ENCODE results near the gene NAA15.

DNA sequence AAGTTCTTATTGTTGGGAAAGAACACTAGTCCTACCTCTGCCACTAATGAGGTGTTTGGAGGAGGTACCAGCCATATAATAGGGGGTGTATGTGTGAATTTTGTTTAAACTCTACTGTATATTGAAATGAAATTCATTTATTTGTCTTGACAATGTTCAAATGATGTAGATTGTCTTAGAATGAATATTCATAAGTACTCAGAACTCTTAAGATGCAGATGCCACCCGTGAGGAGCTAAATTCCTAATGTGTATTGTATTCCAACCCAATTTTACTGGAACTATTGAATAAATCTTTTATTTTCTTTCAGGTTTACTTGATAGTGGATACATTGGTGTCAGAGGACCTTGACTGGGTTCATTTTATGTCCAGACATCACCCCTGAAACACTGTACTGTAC, 88.7 kb downstream of the NAA15 start:
- TF ChIP-seq, protein P1, sequence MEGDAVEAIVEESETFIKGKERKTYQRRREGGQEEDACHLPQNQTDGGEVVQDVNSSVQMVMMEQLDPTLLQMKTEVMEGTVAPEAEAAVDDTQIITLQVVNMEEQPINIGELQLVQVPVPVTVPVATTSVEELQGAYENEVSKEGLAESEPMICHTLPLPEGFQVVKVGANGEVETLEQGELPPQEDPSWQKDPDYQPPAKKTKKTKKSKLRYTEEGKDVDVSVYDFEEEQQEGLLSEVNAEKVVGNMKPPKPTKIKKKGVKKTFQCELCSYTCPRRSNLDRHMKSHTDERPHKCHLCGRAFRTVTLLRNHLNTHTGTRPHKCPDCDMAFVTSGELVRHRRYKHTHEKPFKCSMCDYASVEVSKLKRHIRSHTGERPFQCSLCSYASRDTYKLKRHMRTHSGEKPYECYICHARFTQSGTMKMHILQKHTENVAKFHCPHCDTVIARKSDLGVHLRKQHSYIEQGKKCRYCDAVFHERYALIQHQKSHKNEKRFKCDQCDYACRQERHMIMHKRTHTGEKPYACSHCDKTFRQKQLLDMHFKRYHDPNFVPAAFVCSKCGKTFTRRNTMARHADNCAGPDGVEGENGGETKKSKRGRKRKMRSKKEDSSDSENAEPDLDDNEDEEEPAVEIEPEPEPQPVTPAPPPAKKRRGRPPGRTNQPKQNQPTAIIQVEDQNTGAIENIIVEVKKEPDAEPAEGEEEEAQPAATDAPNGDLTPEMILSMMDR (IDR thresholded peaks at IDR 0.05), result no peak
- TF ChIP-seq EP300 (IDR thresholded peaks at IDR 0.05), result no peak
- no peak for TF ChIP-seq POLR2A (IDR thresholded peaks at IDR 0.05)

Measured in gastroesophageal sphincter (tissue), 3 donors.